ENCODE data around the gene SUN3. TPM values are rescaled to one million over a fixed set of nuclear protein-coding genes. Genes with fewer than 3 reads are reported as not detected.

The SUN3 gene
- total RNA-seq, 1 experiment from 2014 or later = not detected

GRCh38 chr7:48078470-48078869 is 49.6 kb upstream of the SUN3 start:
- Mint-ChIP-seq H3K27ac (no peak overlapping the region), H3K36me3 (ENCODE audit: insufficient read depth in 1 of 3, low read depth in 3 of 3) (peaks cover 0 to 13% (median 0%) of the 10 kb centered on the region in 3 experiments; a peak in 2 of 7 replicates), H3K4me1 (peaks cover 10 to 15% of the 10 kb centered on the region in 2 experiments), H3K27me3 (ENCODE audit: low read depth) (no peaks in the 10 kb centered on the region), H3K4me3 (no peak overlapping the region), H3K9me3 (no peaks in the 10 kb centered on the region; a peak in 2 of 5 replicates)
- WGBS (ENCODE audit: extremely low coverage, insufficient read length, low lambda C conversion rate) = no CpG with 5 or more reads among the region's 2 CpGs
- no peak overlapping the region for H3K4me2 ChIP-seq (ENCODE audit: insufficient read depth, insufficient read length, low read length)
- H2BK5ac ChIP-seq (ENCODE audit: insufficient read length, low read length) = no peak overlapping the region
- no peak overlapping the region for H2BK12ac ChIP-seq (ENCODE audit: insufficient read length, low read depth, low read length)
- no peaks in the 10 kb centered on the region for H3K23me2 ChIP-seq (ENCODE audit: insufficient read length, low read depth, low read length, poor library complexity, severe bottlenecking)
- H4K91ac ChIP-seq (ENCODE audit: insufficient read length, low read depth, low read length) = no peak overlapping the region
- H2BK20ac ChIP-seq (ENCODE audit: low read depth, low read length, poor library complexity, severe bottlenecking) = no peak overlapping the region
- no peak overlapping the region for H3K9ac ChIP-seq (ENCODE audit: extremely low read depth, insufficient read length, low read length)
- H3K4ac ChIP-seq (ENCODE audit: low read depth, low read length) = no peak overlapping the region
- no peak overlapping the region for H3T11ph ChIP-seq (ENCODE audit: low read length)
- H3K18ac ChIP-seq (ENCODE audit: insufficient read length, low read depth, low read length) = no peak overlapping the region
- H2BK15ac ChIP-seq (ENCODE audit: low read depth, low read length) = no peak overlapping the region
- no peak overlapping the region for H3K14ac ChIP-seq (ENCODE audit: insufficient read depth, low read length)
- no peaks in the 10 kb centered on the region for H4K20me1 ChIP-seq (ENCODE audit: control insufficient read depth, insufficient read depth, insufficient read length)
- H3K79me2 ChIP-seq (ENCODE audit: insufficient read depth, low read length) = no peaks in the 10 kb centered on the region
- no peak overlapping the region for H4K8ac ChIP-seq (replicated peaks; ENCODE audit: insufficient read length, low read depth, low read length)
- no peaks in the 10 kb centered on the region for H3K27me3 ChIP-seq (ENCODE audit: insufficient read depth, low read length)
- TF ChIP-seq CTCF (conservative IDR thresholded peaks at IDR 0.05) = no peak
- no peak for DNase-seq
- H2BK120ac ChIP-seq (ENCODE audit: low read depth, low read length, poor library complexity, severe bottlenecking) = no peak overlapping the region
- no peak overlapping the region for H2AFZ ChIP-seq (ENCODE audit: low read length)
- no peak overlapping the region for H4K5ac ChIP-seq (ENCODE audit: insufficient read length, low read depth, low read length)
- H3K9me3 ChIP-seq (ENCODE audit: control insufficient read depth, low read depth, low read length) = no peaks in the 10 kb centered on the region
- H3K4me1 ChIP-seq (ENCODE audit: insufficient read depth, low read length) = no peaks in the 10 kb centered on the region; the same call in 1 of the 2 replicates
- H3K56ac ChIP-seq (ENCODE audit: insufficient read length, low read depth, low read length) = no peak overlapping the region
- no peak overlapping the region for H2AK5ac ChIP-seq (ENCODE audit: insufficient read length, low read length)
- H3K23ac ChIP-seq (ENCODE audit: insufficient read length, low read depth, low read length) = no peak overlapping the region
- no peaks in the 10 kb centered on the region for H3K79me1 ChIP-seq (ENCODE audit: insufficient read depth, low read depth, low read length, poor library complexity, severe bottlenecking)
- no peak overlapping the region for H3K27ac ChIP-seq (ENCODE audit: insufficient read length, low read depth, low read length)
